ENCODE data around the gene SPAG17.

GRCh38 chr1:117919376-117919775, 265.7 kb downstream of the SPAG17 start:
- TF ChIP-seq, protein P1, sequence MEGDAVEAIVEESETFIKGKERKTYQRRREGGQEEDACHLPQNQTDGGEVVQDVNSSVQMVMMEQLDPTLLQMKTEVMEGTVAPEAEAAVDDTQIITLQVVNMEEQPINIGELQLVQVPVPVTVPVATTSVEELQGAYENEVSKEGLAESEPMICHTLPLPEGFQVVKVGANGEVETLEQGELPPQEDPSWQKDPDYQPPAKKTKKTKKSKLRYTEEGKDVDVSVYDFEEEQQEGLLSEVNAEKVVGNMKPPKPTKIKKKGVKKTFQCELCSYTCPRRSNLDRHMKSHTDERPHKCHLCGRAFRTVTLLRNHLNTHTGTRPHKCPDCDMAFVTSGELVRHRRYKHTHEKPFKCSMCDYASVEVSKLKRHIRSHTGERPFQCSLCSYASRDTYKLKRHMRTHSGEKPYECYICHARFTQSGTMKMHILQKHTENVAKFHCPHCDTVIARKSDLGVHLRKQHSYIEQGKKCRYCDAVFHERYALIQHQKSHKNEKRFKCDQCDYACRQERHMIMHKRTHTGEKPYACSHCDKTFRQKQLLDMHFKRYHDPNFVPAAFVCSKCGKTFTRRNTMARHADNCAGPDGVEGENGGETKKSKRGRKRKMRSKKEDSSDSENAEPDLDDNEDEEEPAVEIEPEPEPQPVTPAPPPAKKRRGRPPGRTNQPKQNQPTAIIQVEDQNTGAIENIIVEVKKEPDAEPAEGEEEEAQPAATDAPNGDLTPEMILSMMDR (IDR thresholded peaks at IDR 0.05 in 2 of 3, conservative IDR thresholded peaks at IDR 0.05 in 1 of 3; ENCODE audit: borderline replicate concordance in 1 of 3, insufficient read depth in 1 of 3, low read depth in 2 of 3, low read length in 2 of 3): no peak
- no peak for TF ChIP-seq POLR2A (IDR thresholded peaks at IDR 0.05; ENCODE audit: borderline replicate concordance, extremely low read depth, insufficient read depth, insufficient read length)
- no peak for TF ChIP-seq POLR2AphosphoS5 (IDR thresholded peaks at IDR 0.05; ENCODE audit: low read depth, low read length)
- TF ChIP-seq RAD21 (IDR thresholded peaks at IDR 0.05; ENCODE audit: low read depth): no peak
- no peak for TF ChIP-seq REST (IDR thresholded peaks at IDR 0.05; ENCODE audit: low read depth)
- no peak for TF ChIP-seq EZH2 (IDR thresholded peaks at IDR 0.05)
- TF ChIP-seq, protein P2, sequence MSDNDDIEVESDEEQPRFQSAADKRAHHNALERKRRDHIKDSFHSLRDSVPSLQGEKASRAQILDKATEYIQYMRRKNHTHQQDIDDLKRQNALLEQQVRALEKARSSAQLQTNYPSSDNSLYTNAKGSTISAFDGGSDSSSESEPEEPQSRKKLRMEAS (IDR thresholded peaks at IDR 0.05): no peak
- TF ChIP-seq SRF (IDR thresholded peaks at IDR 0.05; ENCODE audit: low read depth): no peak
- TF ChIP-seq, protein P3, sequence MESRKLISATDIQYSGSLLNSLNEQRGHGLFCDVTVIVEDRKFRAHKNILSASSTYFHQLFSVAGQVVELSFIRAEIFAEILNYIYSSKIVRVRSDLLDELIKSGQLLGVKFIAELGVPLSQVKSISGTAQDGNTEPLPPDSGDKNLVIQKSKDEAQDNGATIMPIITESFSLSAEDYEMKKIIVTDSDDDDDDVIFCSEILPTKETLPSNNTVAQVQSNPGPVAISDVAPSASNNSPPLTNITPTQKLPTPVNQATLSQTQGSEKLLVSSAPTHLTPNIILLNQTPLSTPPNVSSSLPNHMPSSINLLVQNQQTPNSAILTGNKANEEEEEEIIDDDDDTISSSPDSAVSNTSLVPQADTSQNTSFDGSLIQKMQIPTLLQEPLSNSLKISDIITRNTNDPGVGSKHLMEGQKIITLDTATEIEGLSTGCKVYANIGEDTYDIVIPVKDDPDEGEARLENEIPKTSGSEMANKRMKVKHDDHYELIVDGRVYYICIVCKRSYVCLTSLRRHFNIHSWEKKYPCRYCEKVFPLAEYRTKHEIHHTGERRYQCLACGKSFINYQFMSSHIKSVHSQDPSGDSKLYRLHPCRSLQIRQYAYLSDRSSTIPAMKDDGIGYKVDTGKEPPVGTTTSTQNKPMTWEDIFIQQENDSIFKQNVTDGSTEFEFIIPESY (IDR thresholded peaks at IDR 0.05; ENCODE audit: extremely low read depth, insufficient replicate concordance, low read length): no peak
- TF ChIP-seq SIN3A (IDR thresholded peaks at IDR 0.05; ENCODE audit: low read depth): no peak
- TF ChIP-seq CEBPB (IDR thresholded peaks at IDR 0.05; ENCODE audit: low read depth): no peak
- no peak for TF ChIP-seq FOSL1 (IDR thresholded peaks at IDR 0.05; ENCODE audit: low read depth)

Measured in HCT116 (cell line).